Keratinocyte (primary cell): ENCODE measurements around the gene RASD2. TPM values are rescaled to one million over a fixed set of nuclear protein-coding genes. Genes with fewer than 3 reads are reported as not detected.
A peak's percentile ranks its signal among the peaks of the same experiment; 100 is the strongest.

ENCODE experiments used
- DNase-seq: peaks from one replicate; pipeline ENCODE4 v3.0.0-alpha.2; 2011; ENCODE audit warnings: low read depth, missing footprints, low spot score
- FAIRE-seq: peaks from 2 replicates; lab custom pipeline; 2011; peaks lifted over from hg19 to GRCh38; lab: Jason Lieb, UNC
- H2AFZ ChIP-seq: 2 replicates; pipeline ENCODE4 v1.6.0; 2012; ENCODE audit warnings: low read length, control low read depth, inconsistent platforms; ENCODE audit not compliant: control insufficient read depth
- H3K27ac ChIP-seq: 2 replicates; pipeline ENCODE4 v1.5.1; 2011; ENCODE audit warnings: low read length; ENCODE audit not compliant: control insufficient read depth, insufficient read depth
- H3K27me3 ChIP-seq: 3 replicates; pipeline ENCODE4 v1.6.0; 2011; ENCODE audit warnings: low read length; ENCODE audit not compliant: control insufficient read depth, insufficient read depth; ENCODE audit errors: extremely low read depth
- H3K36me3 ChIP-seq, 2 experiments: 2 replicates in 1 of 2; 3 replicates in 1 of 2; pipeline ENCODE4 v1.5.1; 2011; ENCODE audit warnings: low read length in 2 of 2, mild to moderate bottlenecking in 1 of 2; ENCODE audit not compliant: control insufficient read depth in 2 of 2, insufficient read depth in 2 of 2; ENCODE audit errors: extremely low read depth in 1 of 2
- H3K4me1 ChIP-seq: 3 replicates; pipeline ENCODE4 v1.5.1; 2011; ENCODE audit warnings: low read length; ENCODE audit not compliant: control insufficient read depth, insufficient read depth; ENCODE audit errors: extremely low read depth
- H3K4me2 ChIP-seq: 3 replicates; pipeline ENCODE4 v1.6.0; 2011; ENCODE audit warnings: low read depth, low read length; ENCODE audit not compliant: control insufficient read depth, insufficient read depth; ENCODE audit errors: extremely low read depth
- H3K4me3 ChIP-seq, 3 experiments: fragments of 200-600 bp in 1 of 3; sonication (generic) in 1 of 3; 2 replicates in 2 of 3; 3 replicates in 1 of 3; pipeline ENCODE4 v1.5.1; 2011 to 2016; ENCODE audit warnings: low read length in 3 of 3, mild to moderate bottlenecking in 3 of 3, control low read depth in 2 of 3, inconsistent platforms in 1 of 3, low read depth in 1 of 3, mixed read lengths in 1 of 3, mixed run types in 1 of 3, moderate library complexity in 1 of 3; ENCODE audit not compliant: control insufficient read depth in 2 of 3, insufficient read depth in 2 of 3; ENCODE audit errors: extremely low read depth in 1 of 3
- H3K79me2 ChIP-seq: 2 replicates; pipeline ENCODE4 v1.6.0; 2012; ENCODE audit warnings: low read length; ENCODE audit not compliant: control insufficient read depth, insufficient read depth
- H3K9ac ChIP-seq: 3 replicates; pipeline ENCODE4 v1.6.0; 2011; ENCODE audit warnings: low read length; ENCODE audit not compliant: control insufficient read depth, insufficient read depth; ENCODE audit errors: extremely low read depth
- H3K9me1 ChIP-seq: 3 replicates; pipeline ENCODE4 v1.6.0; 2011; ENCODE audit warnings: low read length; ENCODE audit not compliant: control insufficient read depth, insufficient read depth; ENCODE audit errors: extremely low read depth
- H3K9me3 ChIP-seq: 2 replicates; pipeline ENCODE4 v1.5.1; 2012; ENCODE audit warnings: low read depth, low read length; ENCODE audit not compliant: control insufficient read depth
- H4K20me1 ChIP-seq: 3 replicates; pipeline ENCODE4 v1.6.0; 2011; ENCODE audit warnings: low read length; ENCODE audit not compliant: control insufficient read depth, insufficient read depth; ENCODE audit errors: extremely low read depth
- EZH2 ChIP-seq: IDR thresholded peaks from one replicate; pipeline ENCODE4 v1.6.1; 2012; ENCODE audit warnings: inconsistent platforms, mild to moderate bottlenecking, low read length, moderate library complexity
- dilution Hi-C: fragments of 300-500 bp; cut with MboI; formaldehyde crosslinking; loops from one replicate; pipeline ENCODE4 v1.7.0; 2020; ENCODE audit warnings: low sequenced_read_pairs; ENCODE audit not compliant: extremely low pct_ligation_motif_present
- polyA plus RNA-seq, 5 experiments: library from polyadenylated mRNA; depleted of rRNA in 3 of 5; stranded (reverse) in 3 of 5; stranded (forward) in 1 of 5; unstranded in 1 of 5; fragments of >200 nt; gene quantifications; 1 replicate in 1 of 5; 2 replicates in 3 of 5; 3 replicates in 1 of 5; pipeline versions ENCODE4 v1.2.1 to v1.2.3, GENCODE V29; 2011 to 2012; ENCODE audit warnings: missing spikeins in 2 of 5, low read depth in 1 of 5, low replicate concordance in 1 of 5
- TF ChIP-seq, protein P1 (sequence below), 3 experiments: IDR thresholded peaks in 1 of 3; conservative IDR thresholded peaks in 1 of 3; optimal IDR thresholded peaks in 1 of 3; 2 replicates in 2 of 3; 3 replicates in 1 of 3; pipeline versions ENCODE3 to v1.5.1; 2011; ENCODE audit warnings: low read length in 3 of 3, mild to moderate bottlenecking in 3 of 3, moderate library complexity in 2 of 3, control low read depth in 1 of 3, inconsistent platforms in 1 of 3; ENCODE audit not compliant: insufficient read depth in 2 of 3; ENCODE audit errors: extremely low read depth in 1 of 3

Gene RASD2
- polyA plus RNA-seq, 1 donor (not counting 4 experiments of a cell fraction or from before 2014, with no cell fraction given), result 0.03 TPM

DNA sequence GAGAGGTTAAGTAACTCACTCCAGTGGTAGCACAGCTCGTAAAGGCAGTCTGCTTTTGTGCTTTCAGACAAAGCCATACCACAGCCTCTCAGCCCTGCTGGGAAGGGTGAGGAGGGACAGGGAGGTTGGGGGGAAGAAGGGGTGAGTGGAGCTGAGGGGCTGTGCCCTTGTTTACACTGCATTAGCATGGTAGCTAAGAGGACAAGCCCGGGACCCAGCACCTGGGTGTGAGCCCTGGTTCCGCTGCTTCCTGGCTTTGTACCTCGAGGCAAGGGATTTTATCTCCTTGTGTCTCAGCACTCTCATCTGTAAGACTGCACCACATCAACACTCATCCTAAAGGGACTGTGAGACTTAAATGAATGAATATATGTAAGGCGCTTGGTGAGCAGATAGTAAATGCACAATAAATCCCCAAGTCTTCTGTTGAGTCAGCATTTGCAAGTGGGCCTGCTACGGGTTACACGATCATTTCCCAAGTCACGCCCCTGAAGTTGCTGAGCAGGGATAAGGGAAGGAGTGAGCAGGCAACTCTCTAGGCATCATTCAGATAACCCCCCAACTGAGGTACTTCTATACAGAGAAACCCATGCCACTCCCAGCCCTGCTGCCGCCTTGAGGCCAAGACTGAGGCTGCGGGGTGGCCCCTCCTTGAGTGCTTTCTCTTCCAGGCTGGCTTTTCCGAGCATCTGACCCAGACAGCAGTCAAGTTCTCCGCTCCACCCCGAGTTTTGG, 7.5 kb downstream of the RASD2 start:
- Histone ChIP-seq H4K20me1 (no peaks in the 10 kb centered on the region), H3K9me1 (no peaks in the 10 kb centered on the region), H3K27me3 (peaks cover 50% of the 10 kb centered on the region), H3K36me3 (no peaks in the 10 kb centered on the region), H3K9ac (no peak overlapping the region), H3K79me2 (no peaks in the 10 kb centered on the region), H3K4me3 (no peak overlapping the region), H3K27ac (no peak overlapping the region), H3K9me3 (no peaks in the 10 kb centered on the region), H3K4me1 (no peaks in the 10 kb centered on the region), H3K4me2 (no peak overlapping the region), H2AFZ (no peak overlapping the region)
- no peak for DNase-seq
- dilution Hi-C loops, result no loop called here
- peak; percentile 13 for FAIRE-seq
- no peak for TF ChIP-seq EZH2
- TF ChIP-seq, protein P1, sequence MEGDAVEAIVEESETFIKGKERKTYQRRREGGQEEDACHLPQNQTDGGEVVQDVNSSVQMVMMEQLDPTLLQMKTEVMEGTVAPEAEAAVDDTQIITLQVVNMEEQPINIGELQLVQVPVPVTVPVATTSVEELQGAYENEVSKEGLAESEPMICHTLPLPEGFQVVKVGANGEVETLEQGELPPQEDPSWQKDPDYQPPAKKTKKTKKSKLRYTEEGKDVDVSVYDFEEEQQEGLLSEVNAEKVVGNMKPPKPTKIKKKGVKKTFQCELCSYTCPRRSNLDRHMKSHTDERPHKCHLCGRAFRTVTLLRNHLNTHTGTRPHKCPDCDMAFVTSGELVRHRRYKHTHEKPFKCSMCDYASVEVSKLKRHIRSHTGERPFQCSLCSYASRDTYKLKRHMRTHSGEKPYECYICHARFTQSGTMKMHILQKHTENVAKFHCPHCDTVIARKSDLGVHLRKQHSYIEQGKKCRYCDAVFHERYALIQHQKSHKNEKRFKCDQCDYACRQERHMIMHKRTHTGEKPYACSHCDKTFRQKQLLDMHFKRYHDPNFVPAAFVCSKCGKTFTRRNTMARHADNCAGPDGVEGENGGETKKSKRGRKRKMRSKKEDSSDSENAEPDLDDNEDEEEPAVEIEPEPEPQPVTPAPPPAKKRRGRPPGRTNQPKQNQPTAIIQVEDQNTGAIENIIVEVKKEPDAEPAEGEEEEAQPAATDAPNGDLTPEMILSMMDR (optimal IDR thresholded peaks at IDR 0.05 in 1 of 3, IDR thresholded peaks at IDR 0.05 in 1 of 3, conservative IDR thresholded peaks at IDR 0.05 in 1 of 3; ENCODE audit: extremely low read depth in 1 of 3, insufficient read depth in 2 of 3, low read length in 3 of 3), result peak in 1 of 3 experiments; percentile 11

DNA sequence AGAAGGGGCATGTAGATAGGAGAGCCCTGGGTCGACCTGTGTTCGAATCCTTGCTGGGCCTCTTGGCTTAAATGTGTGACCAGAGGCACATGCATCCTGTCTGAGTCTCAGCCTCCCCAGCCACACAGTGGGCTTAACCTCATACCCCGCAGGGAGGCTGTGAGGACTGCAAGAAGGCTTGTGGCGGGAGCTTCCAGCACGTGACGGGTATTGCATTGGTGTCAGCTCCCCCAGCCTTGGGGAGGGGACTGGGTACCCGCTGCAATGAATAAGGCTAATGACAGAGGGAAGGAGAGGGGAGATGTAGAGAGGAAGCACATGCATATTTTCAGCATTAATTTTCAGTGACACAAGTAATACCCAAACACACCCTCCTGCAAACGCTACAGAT, 8.1 kb downstream of the RASD2 start:
- H3K36me3 ChIP-seq, result no peaks in the 10 kb centered on the region
- DNase-seq, result no peak
- H4K20me1 ChIP-seq, result peaks cover under 1% of the 10 kb centered on the region
- peaks cover 45% of the 10 kb centered on the region for H3K27me3 ChIP-seq
- no peaks in the 10 kb centered on the region for H3K4me1 ChIP-seq
- no peak overlapping the region for H3K4me2 ChIP-seq
- H3K79me2 ChIP-seq, result no peaks in the 10 kb centered on the region
- TF ChIP-seq EZH2, result no peak
- TF ChIP-seq, protein P1 (optimal IDR thresholded peaks at IDR 0.05 in 1 of 3, IDR thresholded peaks at IDR 0.05 in 1 of 3, conservative IDR thresholded peaks at IDR 0.05 in 1 of 3; ENCODE audit: extremely low read depth in 1 of 3, insufficient read depth in 2 of 3, low read length in 3 of 3), result no peak
- no peak overlapping the region for H3K4me3 ChIP-seq
- dilution Hi-C loops, result no loop called here
- no peak overlapping the region for H3K9ac ChIP-seq
- H3K9me3 ChIP-seq, result no peaks in the 10 kb centered on the region
- no peak overlapping the region for H2AFZ ChIP-seq
- H3K27ac ChIP-seq, result no peak overlapping the region
- no peaks in the 10 kb centered on the region for H3K9me1 ChIP-seq
- no peak for FAIRE-seq
